NCI-H1417 treated with DMSO at 0.1 percent for 48 hours (cell line): ENCODE data around the gene VAMP1.
"Not testable (repeated sequence)": the region's sequence is repeated elsewhere in the genome, so short reads cannot be mapped to it uniquely, and the experiment has no call there.

Experiments used
- DNase-seq: peaks from one replicate; lab custom pipeline; 2025; lab: John Stamatoyannopoulos, UW

VAMP1 gene

GRCh38 chr12:6451348-6452244 is 18.9 kb downstream of the VAMP1 start, which contains the start of gene TAPBPL:
Gene TAPBPL, plus strand, starts transcription at chr12:6452042. Its CDS starts 207 bp downstream, at chr12:6452249.
- DNase-seq: peak; percentile 93

GRCh38 chr12:6450869-6451347 is 19.6 kb downstream of the VAMP1 start:
- no peak for DNase-seq

- DNase-seq: no peak
These were observed 20.2 kb downstream of the VAMP1 start for GRCh38 chr12:6450091-6450868.

- DNase-seq: no peak
These were observed 25.5 kb downstream of the VAMP1 start, which contains the start of gene CD27 for GRCh38 chr12:6444704-6445688. Gene CD27, plus strand, starts transcription at chr12:6444955. Its CDS starts 141 bp downstream, at chr12:6445096.

DNA sequence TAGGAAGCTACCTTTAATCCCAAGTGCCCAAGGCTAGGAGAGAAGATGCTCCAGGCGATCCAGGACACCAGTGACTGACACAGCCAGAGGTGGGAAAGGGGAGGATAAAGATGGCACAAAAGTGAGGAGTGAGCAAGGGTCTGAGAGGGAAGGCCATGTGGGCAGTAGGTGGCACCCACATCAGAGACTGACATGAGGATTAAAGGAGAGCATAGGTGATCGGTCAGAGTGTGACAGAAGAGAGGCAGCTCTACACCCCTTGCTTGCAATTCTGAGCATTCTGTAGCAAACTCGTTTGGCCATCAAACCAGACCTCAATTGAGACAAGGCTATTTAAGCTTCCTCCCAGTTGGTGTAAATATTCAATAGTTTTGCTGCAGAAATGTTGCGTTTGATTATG is 26.4 kb downstream of the VAMP1 start:
- no peak for DNase-seq

DNA sequence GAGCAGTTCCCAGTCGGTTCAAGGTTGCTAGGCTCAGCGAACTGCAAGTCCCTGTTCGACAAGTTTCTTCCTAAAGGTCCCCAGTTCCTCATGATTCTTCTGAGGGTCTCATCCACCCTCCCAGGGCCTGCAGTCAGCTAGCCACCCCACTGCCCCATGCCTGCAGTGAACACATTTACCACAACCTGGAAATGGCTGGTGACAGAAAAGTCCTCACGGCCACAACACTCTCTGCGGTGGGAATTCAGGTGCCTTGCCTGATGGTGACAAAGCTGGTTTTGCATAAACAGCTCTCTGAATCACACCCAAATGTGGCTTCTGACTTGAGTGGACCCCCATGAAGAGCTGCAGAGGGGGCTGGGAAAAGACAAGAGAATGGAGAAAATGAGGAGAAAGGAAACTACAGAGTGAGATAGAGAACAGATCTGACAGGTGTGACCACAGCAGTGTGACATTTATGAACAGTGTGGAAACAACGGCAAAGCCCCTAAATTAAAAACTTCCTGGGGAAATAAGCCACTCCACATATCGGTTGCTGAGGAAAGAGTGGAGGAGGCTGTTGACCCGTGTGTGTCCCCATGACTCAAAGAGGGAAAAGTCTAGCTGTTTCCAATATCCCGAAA is 27.0 kb downstream of the VAMP1 start:
- no peak for DNase-seq

DNA sequence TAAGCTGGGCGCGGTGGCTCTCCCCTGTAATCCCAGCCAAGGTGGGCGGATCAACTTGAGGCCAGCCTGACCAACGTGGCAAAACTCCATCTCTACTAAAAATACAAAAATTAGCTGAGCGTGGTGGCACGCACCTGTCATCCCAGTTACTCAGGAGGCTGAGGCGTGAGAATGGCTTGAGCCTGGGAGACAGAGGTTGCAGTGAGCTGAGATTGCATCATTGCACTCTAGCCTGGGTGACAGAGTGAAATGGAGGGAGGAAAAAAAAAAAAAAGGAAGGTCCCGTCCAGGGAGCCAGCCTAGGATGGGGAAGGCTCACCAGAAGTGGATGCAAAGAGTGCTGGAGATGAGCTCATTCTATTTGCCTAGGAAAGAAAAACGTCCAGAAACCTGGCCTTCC is 27.6 kb downstream of the VAMP1 start:
- DNase-seq: no peak

DNA sequence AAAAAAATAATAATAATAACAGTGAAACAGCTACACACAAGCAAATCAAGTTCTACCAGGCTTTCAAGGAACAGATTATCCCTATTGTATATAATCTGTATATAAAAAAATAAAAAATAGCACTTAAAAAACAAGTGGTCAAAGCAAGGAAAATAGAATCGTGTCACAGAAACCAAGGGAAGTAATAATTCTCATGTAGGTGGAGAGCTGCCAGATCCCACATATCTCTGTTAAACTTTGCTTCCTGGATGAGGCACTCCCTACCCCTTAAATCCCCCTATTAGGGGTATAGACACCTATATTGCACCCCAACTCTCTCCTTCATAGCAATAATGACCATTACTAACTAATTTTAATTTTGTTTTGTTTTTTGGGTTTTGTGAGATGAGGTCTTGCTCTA is 30.1 kb downstream of the VAMP1 start:
- DNase-seq: no peak

DNA sequence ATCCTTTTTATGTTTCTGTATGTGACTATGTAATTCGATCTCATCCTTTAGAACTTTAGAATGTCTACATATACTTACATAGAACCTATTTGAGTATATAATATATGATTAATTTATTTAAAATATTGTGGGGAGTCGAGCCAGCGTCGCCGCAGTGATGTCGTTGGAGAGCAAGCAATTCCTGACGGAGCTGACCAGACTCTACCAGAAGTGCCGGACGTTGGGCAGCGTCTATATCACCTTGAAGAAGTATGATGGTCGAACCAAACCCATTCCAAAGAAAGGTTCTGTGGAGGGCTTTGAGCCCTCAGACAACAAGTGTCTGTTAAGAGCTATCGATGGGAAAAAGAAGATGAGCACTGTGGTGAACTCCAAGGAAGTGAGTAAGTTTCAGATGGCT is 32.1 kb downstream of the VAMP1 start:
- DNase-seq: no peak

- DNase-seq: no peak
These were observed 32.9 kb downstream of the VAMP1 start for GRCh38 chr12:6437586-6437985.

- DNase-seq: no peak
These were observed 34.3 kb downstream of the VAMP1 start for GRCh38 chr12:6435961-6436715.

GRCh38 chr12:6434205-6435140 is 36.0 kb downstream of the VAMP1 start:
- DNase-seq: no peak

DNA sequence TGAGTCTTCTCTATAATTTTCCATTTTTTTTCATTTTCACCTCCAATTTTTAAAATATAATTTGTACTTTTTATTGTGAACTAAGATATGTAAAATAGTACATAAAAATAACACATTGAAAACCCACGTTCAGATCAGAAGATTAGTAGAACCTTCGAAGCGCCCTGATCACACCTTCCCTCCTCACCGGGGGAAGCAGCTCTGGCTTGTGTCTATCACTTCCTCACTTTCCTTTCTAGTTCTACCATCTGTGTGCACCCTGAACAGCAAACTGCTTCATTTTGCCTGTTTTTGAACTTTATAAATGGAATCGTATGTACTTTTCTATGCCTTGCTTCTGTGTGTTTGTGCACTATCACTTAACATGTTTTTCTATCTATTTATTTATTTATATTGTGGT is 37.5 kb downstream of the VAMP1 start:
- DNase-seq: no peak

- no peak for DNase-seq
These were observed 40.1 kb downstream of the VAMP1 start for GRCh38 chr12:6430124-6430989.

DNA sequence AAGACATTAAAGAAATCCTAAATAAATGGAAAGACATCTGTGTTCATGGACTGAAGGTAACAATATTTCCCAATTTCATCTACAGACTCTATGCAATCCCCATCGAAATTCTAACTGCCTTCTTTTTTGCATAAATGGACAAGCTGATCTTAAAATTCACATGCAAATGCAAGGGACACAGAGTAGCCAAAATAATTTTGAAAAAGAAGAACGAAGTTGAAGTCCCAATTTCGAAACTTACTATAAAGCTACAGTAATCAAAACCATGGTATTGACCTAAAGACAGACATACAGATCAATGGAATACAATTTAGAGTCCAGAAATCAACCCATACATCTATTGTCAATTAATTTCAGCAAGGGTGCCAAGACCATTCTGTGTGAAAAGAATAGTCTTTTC is 42.2 kb downstream of the VAMP1 start:
- no peak for DNase-seq

GRCh38 chr12:6427796-6428195 is 42.7 kb downstream of the VAMP1 start:
- not testable (repeated sequence) for DNase-seq

DNA sequence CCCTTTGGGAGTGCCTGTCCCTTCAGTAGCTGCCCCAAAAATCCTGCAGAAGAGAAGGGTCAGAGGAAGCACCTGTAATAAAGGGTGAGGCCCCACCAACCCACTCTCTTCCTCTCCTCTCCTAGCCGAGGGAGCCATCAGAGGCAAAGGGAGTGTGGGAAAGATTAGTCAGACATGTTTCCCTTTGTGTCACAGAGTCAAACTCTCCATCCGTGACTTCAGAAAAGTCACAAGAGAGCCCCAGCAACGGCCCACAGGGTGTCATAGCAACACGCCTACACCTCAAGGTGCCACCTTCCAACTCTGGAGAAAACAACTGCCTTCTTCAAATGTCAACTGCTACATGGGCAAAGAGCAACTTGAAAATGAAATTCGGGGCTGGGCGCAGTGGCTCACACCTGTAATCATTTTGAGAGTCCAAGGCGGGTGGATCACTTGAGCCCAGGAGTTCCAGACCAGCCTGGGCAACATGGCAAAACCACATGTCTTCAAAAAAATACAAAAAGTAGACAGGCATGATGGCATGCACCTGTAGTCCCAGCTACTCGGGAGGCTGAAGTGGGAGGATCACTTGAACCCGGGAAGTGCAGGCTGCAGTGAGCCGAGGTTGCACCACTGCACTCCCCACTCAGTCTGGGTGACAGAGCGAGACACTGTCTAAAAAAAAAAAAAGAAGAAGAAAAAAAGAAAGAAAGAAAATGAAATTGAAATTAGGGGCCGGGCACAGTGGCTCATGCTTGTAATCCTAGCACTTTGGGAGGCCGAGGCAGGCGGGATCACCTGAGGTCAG is 43.4 kb downstream of the VAMP1 start:
- DNase-seq: no peak
